ENCODE measurements around the gene PGBD5. TPM values are rescaled to one million over a fixed set of nuclear protein-coding genes. Genes with fewer than 3 reads are reported as not detected.

PGBD5 gene
- total RNA-seq, 3 donors from 2014 or later (not counting 1 experiment from before 2014, with no cell fraction given) = 0.02 to 0.90 TPM; not detected in 1

- H3K9me3 Mint-ChIP-seq = no peaks in the 10 kb centered on the region
- no peaks in the 10 kb centered on the region for H3K27me3 ChIP-seq (ENCODE audit: control insufficient read depth, insufficient read depth, low read length)
- intact Hi-C loops (cut with micrococcal nuclease) = no loop called here
- peaks cover 0 to 7% of the 10 kb centered on the region in 2 donors for H3K27me3 Mint-ChIP-seq (ENCODE audit: low read depth in 2 of 2)
- H3K36me3 Mint-ChIP-seq = no peaks in the 10 kb centered on the region
- H3K4me1 Mint-ChIP-seq = peaks cover 5% of the 10 kb centered on the region in 2 donors
- no peak overlapping the region for H3K27ac ChIP-seq (ENCODE audit: low read length)
- no peak overlapping the region for H3K27ac Mint-ChIP-seq
- no peaks in the 10 kb centered on the region for H3K9me3 ChIP-seq (ENCODE audit: control insufficient read depth, insufficient read depth, low read length)
- no peak overlapping the region for H3K4me3 ChIP-seq (ENCODE audit: low read length)
- no peak for TF ChIP-seq CTCF (IDR thresholded peaks at IDR 0.05)
- 89% methylated on average over 6 of the region's 6 CpGs for WGBS (ENCODE audit: insufficient coverage)
- ATAC-seq = no peak
- no peaks in the 10 kb centered on the region for H3K4me1 ChIP-seq (ENCODE audit: control insufficient read depth, insufficient read depth, low read length)
- no peak overlapping the region for H3K4me3 Mint-ChIP-seq
- no peak for DNase-seq
- H3K36me3 ChIP-seq (ENCODE audit: control insufficient read depth, insufficient read depth, low read length) = no peaks in the 10 kb centered on the region
Observed at GRCh38 chr1:230315099-230315498, 111.0 kb downstream of the PGBD5 start.

- H3K36me3 Mint-ChIP-seq = no peaks in the 10 kb centered on the region
- no peak overlapping the region for H3K27ac ChIP-seq (ENCODE audit: low read length)
- H3K9me3 Mint-ChIP-seq = no peaks in the 10 kb centered on the region
- TF ChIP-seq CTCF (IDR thresholded peaks at IDR 0.05) = no peak
- DNase-seq (no peak), ATAC-seq (no peak)
- peaks cover 0 to 7% of the 10 kb centered on the region in 2 donors for H3K27me3 Mint-ChIP-seq (ENCODE audit: low read depth in 2 of 2)
- H3K4me3 ChIP-seq (ENCODE audit: low read length) = no peak overlapping the region
- no peaks in the 10 kb centered on the region for H3K36me3 ChIP-seq (ENCODE audit: control insufficient read depth, insufficient read depth, low read length)
- WGBS (ENCODE audit: insufficient coverage) = 91% methylated on average over 8 of the region's 8 CpGs
- H3K9me3 ChIP-seq (ENCODE audit: control insufficient read depth, insufficient read depth, low read length) = no peaks in the 10 kb centered on the region
- no peak overlapping the region for H3K4me3 Mint-ChIP-seq
- intact Hi-C loops (cut with micrococcal nuclease) = no loop called here
- no peak overlapping the region for H3K27ac Mint-ChIP-seq
- H3K4me1 ChIP-seq (ENCODE audit: control insufficient read depth, insufficient read depth, low read length) = no peaks in the 10 kb centered on the region
- H3K27me3 ChIP-seq (ENCODE audit: control insufficient read depth, insufficient read depth, low read length) = no peaks in the 10 kb centered on the region
- H3K4me1 Mint-ChIP-seq = peaks cover 5% of the 10 kb centered on the region in 2 donors
Observed at GRCh38 chr1:230314142-230314470, 112.0 kb downstream of the PGBD5 start.

- H3K9me3 Mint-ChIP-seq = no peaks in the 10 kb centered on the region
- no peak for TF ChIP-seq CTCF (IDR thresholded peaks at IDR 0.05)
- H3K36me3 Mint-ChIP-seq = no peaks in the 10 kb centered on the region
- peaks cover 0 to 7% of the 10 kb centered on the region in 2 donors for H3K27me3 Mint-ChIP-seq (ENCODE audit: low read depth in 2 of 2)
- intact Hi-C loops (cut with micrococcal nuclease) = no loop called here
- no peak overlapping the region for H3K27ac Mint-ChIP-seq
- no peak for DNase-seq
- ATAC-seq = no peak
- H3K4me3 Mint-ChIP-seq = no peak overlapping the region
- peaks cover 5% of the 10 kb centered on the region in 2 donors for H3K4me1 Mint-ChIP-seq
- H3K36me3 ChIP-seq (ENCODE audit: control insufficient read depth, insufficient read depth, low read length) = no peaks in the 10 kb centered on the region
- H3K4me3 ChIP-seq (ENCODE audit: low read length) = no peak overlapping the region
- no peaks in the 10 kb centered on the region for H3K9me3 ChIP-seq (ENCODE audit: control insufficient read depth, insufficient read depth, low read length)
- WGBS (ENCODE audit: insufficient coverage) = 87% methylated on average over 12 of the region's 12 CpGs
- H3K27ac ChIP-seq (ENCODE audit: low read length) = no peak overlapping the region
- H3K4me1 ChIP-seq (ENCODE audit: control insufficient read depth, insufficient read depth, low read length) = no peaks in the 10 kb centered on the region
- no peaks in the 10 kb centered on the region for H3K27me3 ChIP-seq (ENCODE audit: control insufficient read depth, insufficient read depth, low read length)
Observed at GRCh38 chr1:230313453-230314141, 112.5 kb downstream of the PGBD5 start.

- no peaks in the 10 kb centered on the region for H3K36me3 ChIP-seq (ENCODE audit: control insufficient read depth, insufficient read depth, low read length)
- TF ChIP-seq CTCF (IDR thresholded peaks at IDR 0.05) = no peak
- no peaks in the 10 kb centered on the region for H3K9me3 ChIP-seq (ENCODE audit: control insufficient read depth, insufficient read depth, low read length)
- no peak overlapping the region for H3K4me3 Mint-ChIP-seq
- no peaks in the 10 kb centered on the region for H3K36me3 Mint-ChIP-seq
- H3K4me1 Mint-ChIP-seq = peaks cover 5% of the 10 kb centered on the region in 2 donors
- DNase-seq (no peak), ATAC-seq (no peak)
- no peak overlapping the region for H3K27ac ChIP-seq (ENCODE audit: low read length)
- no peaks in the 10 kb centered on the region for H3K27me3 ChIP-seq (ENCODE audit: control insufficient read depth, insufficient read depth, low read length)
- intact Hi-C loops (cut with micrococcal nuclease) = no loop called here
- H3K27ac Mint-ChIP-seq = no peak overlapping the region
- peaks cover 0 to 7% of the 10 kb centered on the region in 2 donors for H3K27me3 Mint-ChIP-seq (ENCODE audit: low read depth in 2 of 2)
- no peak overlapping the region for H3K4me3 ChIP-seq (ENCODE audit: low read length)
- H3K4me1 ChIP-seq (ENCODE audit: control insufficient read depth, insufficient read depth, low read length) = no peaks in the 10 kb centered on the region
- 88% methylated on average over 3 of the region's 3 CpGs for WGBS (ENCODE audit: insufficient coverage)
- no peaks in the 10 kb centered on the region for H3K9me3 Mint-ChIP-seq
Observed at GRCh38 chr1:230312676-230313075, 113.5 kb downstream of the PGBD5 start.
